K562 (cell line): ENCODE measurements around the gene GPRIN1. TPM values are rescaled to one million over a fixed set of nuclear protein-coding genes. Genes with fewer than 3 reads are reported as not detected.

Experiments
- BRD9 ChIP-seq: fragments of 450-650 bp; IDR thresholded peaks from 2 replicates; pipeline ENCODE4 v1.6.1; 2018; ENCODE audit warnings: low read depth; ENCODE audit not compliant: partially characterized antibody
- CREB1 ChIP-seq, 2 experiments: sonication (generic) in 1 of 2; formaldehyde crosslinking in 1 of 2; IDR thresholded peaks; 2 replicates each; pipeline versions ENCODE4 v1.6.1 to v1.8.0; 2012 to 2022; ENCODE audit warnings: inconsistent platforms in 1 of 2, mild to moderate bottlenecking in 1 of 2, missing genetic modification reagents in 1 of 2, moderate library complexity in 1 of 2
- DMBX1 ChIP-seq: fragments of 250-450 bp; sonication (Bioruptor Pico); IDR thresholded peaks from 2 replicates; pipeline ENCODE4 v1.8.0; 2022; ENCODE audit warnings: inconsistent platforms, mild to moderate bottlenecking, moderate library complexity, borderline replicate concordance
- ETV1 ChIP-seq: fragments of 450-650 bp; conservative IDR thresholded peaks from 2 replicates; pipeline ENCODE4 v1.6.1; 2016; ENCODE audit warnings: missing genetic modification characterization, control low read depth, low read depth, missing compliant biosample characterization
- EWSR1 ChIP-seq: fragments of 450-650 bp; IDR thresholded peaks from 2 replicates; pipeline ENCODE4 v1.6.1; 2018; ENCODE audit warnings: borderline replicate concordance, mild to moderate bottlenecking, low read depth, moderate library complexity; ENCODE audit not compliant: partially characterized antibody
- FOS ChIP-seq: IDR thresholded peaks from 3 replicates; pipeline ENCODE4 v1.6.1; 2011; ENCODE audit not compliant: insufficient read length; ENCODE audit errors: extremely low read depth
- FOXP4 ChIP-seq: sonication (generic); formaldehyde crosslinking; IDR thresholded peaks from 2 replicates; pipeline ENCODE4 v1.8.0; 2022; ENCODE audit warnings: mild to moderate bottlenecking, missing genetic modification reagents, borderline replicate concordance
- GATA2 ChIP-seq: sonication (generic); formaldehyde crosslinking; IDR thresholded peaks from 2 replicates; pipeline ENCODE4 v1.4.0; 2020; ENCODE audit warnings: mild to moderate bottlenecking, missing genetic modification reagents
- JUN ChIP-seq, 2 experiments: sonication (generic) in 1 of 2; formaldehyde crosslinking in 1 of 2; IDR thresholded peaks; 2 replicates each; pipeline versions ENCODE4 v1.6.1 to v1.8.0; 2012 to 2022; ENCODE audit warnings: borderline replicate concordance in 2 of 2, mild to moderate bottlenecking in 2 of 2, improper control_type of control experiment in 1 of 2, low read depth in 1 of 2, low read length in 1 of 2, missing genetic modification reagents in 1 of 2
- MEIS2 ChIP-seq: fragments of 450-650 bp; IDR thresholded peaks from 2 replicates; pipeline ENCODE4 v1.6.1; 2014; ENCODE audit warnings: mild to moderate bottlenecking; ENCODE audit not compliant: partially characterized antibody
- NONO ChIP-seq, 2 experiments: fragments of 200-400 bp in 1 of 2; fragments of 450-650 bp in 1 of 2; formaldehyde crosslinking in 1 of 2; IDR thresholded peaks; 2 replicates each; pipeline ENCODE4 v1.6.1; 2017; ENCODE audit warnings: low read depth in 2 of 2, mild to moderate bottlenecking in 2 of 2, moderate library complexity in 2 of 2, low read length in 1 of 2
- POLR2A ChIP-seq: fragments of 450-650 bp; conservative IDR thresholded peaks from 2 replicates; pipeline ENCODE4 v1.6.1; 2016
- RBFOX2 ChIP-seq: fragments of 200-400 bp; formaldehyde crosslinking; IDR thresholded peaks from 2 replicates; pipeline ENCODE4 v1.6.1; 2017; ENCODE audit warnings: low read depth, mild to moderate bottlenecking, low read length, moderate library complexity
- TFAP4 ChIP-seq: sonication (generic); formaldehyde crosslinking; IDR thresholded peaks from 2 replicates; pipeline ENCODE4 v1.8.0; 2022; ENCODE audit warnings: missing genetic modification reagents, mild to moderate bottlenecking, moderate library complexity, borderline replicate concordance
- THRB ChIP-seq: fragments of 450-650 bp; formaldehyde crosslinking; conservative IDR thresholded peaks from 2 replicates; pipeline ENCODE4 v1.4.0; 2022; ENCODE audit warnings: mild to moderate bottlenecking, missing genetic modification characterization
- TRIM25 ChIP-seq: fragments of 450-650 bp; IDR thresholded peaks from 2 replicates; pipeline ENCODE4 v1.7.0; 2016; ENCODE audit warnings: borderline replicate concordance
- ZNF277 ChIP-seq: fragments of 250-450 bp; sonication (Bioruptor Pico); IDR thresholded peaks from 2 replicates; pipeline ENCODE4 v1.8.0; 2022; ENCODE audit warnings: inconsistent platforms, mild to moderate bottlenecking, moderate library complexity, borderline replicate concordance
- ZNF280B ChIP-seq: fragments of 250-450 bp; sonication (Bioruptor Pico); IDR thresholded peaks from 2 replicates; pipeline ENCODE4 v1.5.1; 2021; ENCODE audit warnings: mild to moderate bottlenecking
- polyA plus RNA-seq, 8 experiments: library from polyadenylated mRNA; depleted of rRNA in 4 of 8; stranded (reverse) in 5 of 8; unstranded in 3 of 8; fragments of >200 nt; fragmentation: Nextera tagmentation in 2 of 8; fragmentation: Illumina TruSeq in 1 of 8; extraction: Ambion mirVana in 2 of 8; extraction: Trizol in 1 of 8; gene quantifications; 2 replicates each; pipeline versions ENCODE4 v1.2.1 to v1.2.3, GENCODE V29; 2011 to 2014; ENCODE audit warnings: inconsistent platforms in 1 of 8, missing spikeins in 1 of 8
- total RNA-seq, 7 experiments: library from RNA; depleted of rRNA in 6 of 7; stranded (reverse); fragments of >200 nt in 6 of 7; fragmentation: Illumina TruSeq in 2 of 7; extraction: Trizol in 2 of 7; gene quantifications; 2 replicates each; pipeline versions ENCODE4 v1.2.1 to v1.2.3, GENCODE V29; 2011 to 2021; ENCODE audit warnings: low replicate concordance in 1 of 7

GPRIN1 gene
- total and polyA plus RNA-seq, 9 of the 15 experiments (the other 6 are each of a cell fraction or from before 2014, with no cell fraction given) = 0.15 to 11.6 (median 4.4) TPM

- no peak for TF ChIP-seq RBFOX2
- no peak for TF ChIP-seq DMBX1 (CRISPR knock-in tag)
- TF ChIP-seq ZNF277 (CRISPR knock-in tag) = no peak
- TF ChIP-seq ETV1 = peak; percentile 96
- peak; percentile 64 for TF ChIP-seq TFAP4 (CRISPR knock-in tag)
- no peak for TF ChIP-seq BRD9
- no peak for TF ChIP-seq ZNF280B (CRISPR knock-in tag)
- no peak for TF ChIP-seq POLR2A
- no peak for TF ChIP-seq MEIS2
- 0 out of 2 replicates have a peak, but pooled peaks have one; percentile 19 for TF ChIP-seq CREB1 (IDR thresholded peaks at IDR 0.05)
- TF ChIP-seq CREB1 (CRISPR knock-in tag; IDR thresholded peaks at IDR 0.05) = peak; percentile 47; the same call in 1 of the 2 replicates
- TF ChIP-seq JUN (IDR thresholded peaks at IDR 0.05; ENCODE audit: borderline replicate concordance, low read depth, low read length) = no peak
- TF ChIP-seq JUN (CRISPR knock-in tag; IDR thresholded peaks at IDR 0.05; ENCODE audit: borderline replicate concordance) = no peak
- TF ChIP-seq EWSR1 = no peak
- no peak for TF ChIP-seq FOXP4 (CRISPR knock-in tag)
- no peak for TF ChIP-seq GATA2
- no peak for TF ChIP-seq THRB (CRISPR knock-in tag)
- no peak for TF ChIP-seq FOS
- TF ChIP-seq TRIM25 = no peak
- no peak for TF ChIP-seq NONO (IDR thresholded peaks at IDR 0.05; ENCODE audit: low read depth in 2 of 2, low read length in 1 of 2)
Measured at GRCh38 chr5:176611435-176611834, 1.5 kb upstream of the GPRIN1 start (continued).
